ENCODE results near the gene PRMT7. TPM values are rescaled to one million over a fixed set of nuclear protein-coding genes. Genes with fewer than 3 reads are reported as not detected.
A peak's percentile ranks its signal among the peaks of the same experiment; 100 is the strongest.

Gene PRMT7
- total and polyA plus RNA-seq, 2 donors from 2014 or later = 20.4 to 33.7 TPM

GRCh38 chr16:68371276-68371651, 60.4 kb downstream of the PRMT7 start:
- intact Hi-C loops (cut with DNase I) = no loop called here
- Histone ChIP-seq H3K27me3 (ENCODE audit: control insufficient read depth, insufficient read depth, low read length) (no peaks in the 10 kb centered on the region), H3K36me3 (ENCODE audit: control insufficient read depth in 2 of 3, insufficient read depth in 3 of 3, low read length in 3 of 3) (no peaks in the 10 kb centered on the region), H3K4me3 (ENCODE audit: low read length in 3 of 3) (no peak overlapping the region), H3K4me1 (ENCODE audit: control insufficient read depth in 2 of 3, insufficient read depth in 2 of 3, low read depth in 1 of 3, low read length in 3 of 3) (no peaks in the 10 kb centered on the region), H3K27ac (ENCODE audit: low read depth in 2 of 2, low read length in 2 of 2) (no peak overlapping the region), H3K9me3 (ENCODE audit: control insufficient read depth in 2 of 3, insufficient read depth in 1 of 3, low read length in 3 of 3) (no peaks in the 10 kb centered on the region), H3K9ac (ENCODE audit: low read length in 3 of 3) (no peak overlapping the region)
- peak in 1 of 5 donors; percentile 70 for DNase-seq
- TF ChIP-seq CTCF (IDR thresholded peaks at IDR 0.05; ENCODE audit: borderline replicate concordance, extremely low read depth, insufficient read depth) = no peak
- FAIRE-seq = no peak

- Histone ChIP-seq H3K9me3 (ENCODE audit: control insufficient read depth in 2 of 3, insufficient read depth in 1 of 3, low read length in 3 of 3) (no peaks in the 10 kb centered on the region), H3K4me3 (ENCODE audit: low read length in 3 of 3) (no peak overlapping the region), H3K36me3 (ENCODE audit: control insufficient read depth in 2 of 3, insufficient read depth in 3 of 3, low read length in 3 of 3) (no peaks in the 10 kb centered on the region), H3K9ac (ENCODE audit: low read length in 3 of 3) (no peak overlapping the region), H3K27ac (ENCODE audit: low read depth in 2 of 2, low read length in 2 of 2) (no peak overlapping the region), H3K27me3 (ENCODE audit: control insufficient read depth, insufficient read depth, low read length) (no peaks in the 10 kb centered on the region), H3K4me1 (ENCODE audit: control insufficient read depth in 2 of 3, insufficient read depth in 2 of 3, low read depth in 1 of 3, low read length in 3 of 3) (no peaks in the 10 kb centered on the region)
- peak in 2 of 5 donors; percentile 36 to 71 for DNase-seq
- no peak for TF ChIP-seq CTCF (IDR thresholded peaks at IDR 0.05; ENCODE audit: borderline replicate concordance, extremely low read depth, insufficient read depth)
- no peak for FAIRE-seq
- intact Hi-C loops (cut with DNase I) = no loop called here
These were observed 61.0 kb downstream of the PRMT7 start for GRCh38 chr16:68371706-68372380.

- Histone ChIP-seq H3K4me3 (ENCODE audit: low read length in 3 of 3) (no peak overlapping the region), H3K9me3 (ENCODE audit: control insufficient read depth in 2 of 3, insufficient read depth in 1 of 3, low read length in 3 of 3) (no peaks in the 10 kb centered on the region), H3K27me3 (ENCODE audit: control insufficient read depth, insufficient read depth, low read length) (no peaks in the 10 kb centered on the region), H3K36me3 (ENCODE audit: control insufficient read depth in 2 of 3, insufficient read depth in 3 of 3, low read length in 3 of 3) (no peaks in the 10 kb centered on the region), H3K27ac (ENCODE audit: low read depth in 2 of 2, low read length in 2 of 2) (no peak overlapping the region), H3K4me1 (ENCODE audit: control insufficient read depth in 2 of 3, insufficient read depth in 2 of 3, low read depth in 1 of 3, low read length in 3 of 3) (no peaks in the 10 kb centered on the region), H3K9ac (ENCODE audit: low read length in 3 of 3) (no peak overlapping the region)
- no peak for TF ChIP-seq CTCF (IDR thresholded peaks at IDR 0.05; ENCODE audit: borderline replicate concordance, extremely low read depth, insufficient read depth)
- intact Hi-C loops (cut with DNase I) = no loop called here
- DNase-seq (peak in 1 of 5 donors; percentile 23), FAIRE-seq (no peak)
These were observed 61.5 kb downstream of the PRMT7 start for GRCh38 chr16:68372381-68372720.

- FAIRE-seq (no peak), DNase-seq (peak in 2 of 5 donors; percentile 23 to 26)
- no peak for TF ChIP-seq CTCF (IDR thresholded peaks at IDR 0.05; ENCODE audit: borderline replicate concordance, extremely low read depth, insufficient read depth)
- intact Hi-C loops (cut with DNase I) = no loop called here
- Histone ChIP-seq H3K9me3 (ENCODE audit: control insufficient read depth in 2 of 3, insufficient read depth in 1 of 3, low read length in 3 of 3) (no peaks in the 10 kb centered on the region), H3K36me3 (ENCODE audit: control insufficient read depth in 2 of 3, insufficient read depth in 3 of 3, low read length in 3 of 3) (no peaks in the 10 kb centered on the region), H3K9ac (ENCODE audit: low read length in 3 of 3) (no peak overlapping the region), H3K27ac (ENCODE audit: low read depth in 2 of 2, low read length in 2 of 2) (no peak overlapping the region), H3K4me3 (ENCODE audit: low read length in 3 of 3) (no peak overlapping the region), H3K27me3 (ENCODE audit: control insufficient read depth, insufficient read depth, low read length) (no peaks in the 10 kb centered on the region), H3K4me1 (ENCODE audit: control insufficient read depth in 2 of 3, insufficient read depth in 2 of 3, low read depth in 1 of 3, low read length in 3 of 3) (no peaks in the 10 kb centered on the region)
These were observed 62.0 kb downstream of the PRMT7 start for GRCh38 chr16:68372806-68373205.
